Stomach (tissue), 4 donors: Measurements from ENCODE around the gene ENOX1.

ENCODE experiments used
- CTCF ChIP-seq, 7 experiments: fragments of 450-650 bp in 4 of 7; fragments of 200-600 bp in 3 of 7; sonication (generic) in 3 of 7; IDR thresholded peaks; one replicate each; pipeline ENCODE4 v1.5.1; 2016 to 2019; ENCODE audit warnings: antibody characterized with exemption in 7 of 7, control low read depth in 2 of 7, mild to moderate bottlenecking in 1 of 7
- POLR2A ChIP-seq, 4 donors: fragments of 450-650 bp; IDR thresholded peaks; one replicate each; pipeline ENCODE4 v1.6.1; 2016; ENCODE audit warnings: antibody characterized with exemption in 4 of 4, control low read depth in 2 of 4, mild to moderate bottlenecking in 1 of 4, moderate library complexity in 1 of 4
- POLR2AphosphoS5 ChIP-seq, 3 donors: sonication (generic); formaldehyde crosslinking; IDR thresholded peaks; one replicate each; pipeline ENCODE4 v1.6.1; 2016; ENCODE audit warnings: antibody characterized with exemption in 3 of 3

- TF ChIP-seq CTCF (IDR thresholded peaks at IDR 0.05) (no peak), POLR2A (IDR thresholded peaks at IDR 0.05) (no peak), POLR2AphosphoS5 (IDR thresholded peaks at IDR 0.05) (no peak)
Measured at GRCh38 chr13:43653980-43654379, 132.8 kb downstream of the ENOX1 start.
